HG03025 (cell line): ENCODE measurements around the gene CEP120.

Experiments
- ATAC-seq: cut with Tn5 transposase; IDR thresholded peaks from one replicate; pipeline ENCODE4 v1.9.1; 2021; ENCODE audit warnings: mild to moderate bottlenecking, moderate library complexity; ENCODE audit not compliant: unreplicated experiment, low FRiP score

The CEP120 gene

GRCh38 chr5:123304777-123305316 lies 118.4 kb downstream of the CEP120 start:
- no peak for ATAC-seq

- ATAC-seq = no peak
These were observed 119.4 kb downstream of the CEP120 start for GRCh38 chr5:123303802-123304201.

DNA sequence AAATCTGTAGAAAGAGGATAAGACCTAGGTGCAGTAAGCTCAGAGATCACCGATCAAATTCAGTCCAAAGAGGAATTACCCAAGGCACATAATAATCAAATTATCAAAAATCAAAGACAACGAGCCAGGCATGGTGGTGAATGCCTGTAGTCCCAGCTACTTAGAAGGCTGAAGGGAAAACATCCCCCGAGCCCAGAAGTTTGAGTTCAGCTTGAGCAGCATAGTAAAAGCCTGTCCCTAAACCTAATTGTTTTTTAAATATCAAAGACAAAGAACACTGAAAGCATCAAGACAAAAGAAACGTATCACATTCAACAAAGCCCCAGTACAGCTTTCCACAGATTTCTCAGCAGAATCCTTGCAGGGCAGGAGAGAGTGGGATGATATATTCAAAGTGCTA lies 122.9 kb downstream of the CEP120 start:
- no peak for ATAC-seq

- no peak for ATAC-seq
These were observed 124.1 kb downstream of the CEP120 start for GRCh38 chr5:123299136-123299535.

DNA sequence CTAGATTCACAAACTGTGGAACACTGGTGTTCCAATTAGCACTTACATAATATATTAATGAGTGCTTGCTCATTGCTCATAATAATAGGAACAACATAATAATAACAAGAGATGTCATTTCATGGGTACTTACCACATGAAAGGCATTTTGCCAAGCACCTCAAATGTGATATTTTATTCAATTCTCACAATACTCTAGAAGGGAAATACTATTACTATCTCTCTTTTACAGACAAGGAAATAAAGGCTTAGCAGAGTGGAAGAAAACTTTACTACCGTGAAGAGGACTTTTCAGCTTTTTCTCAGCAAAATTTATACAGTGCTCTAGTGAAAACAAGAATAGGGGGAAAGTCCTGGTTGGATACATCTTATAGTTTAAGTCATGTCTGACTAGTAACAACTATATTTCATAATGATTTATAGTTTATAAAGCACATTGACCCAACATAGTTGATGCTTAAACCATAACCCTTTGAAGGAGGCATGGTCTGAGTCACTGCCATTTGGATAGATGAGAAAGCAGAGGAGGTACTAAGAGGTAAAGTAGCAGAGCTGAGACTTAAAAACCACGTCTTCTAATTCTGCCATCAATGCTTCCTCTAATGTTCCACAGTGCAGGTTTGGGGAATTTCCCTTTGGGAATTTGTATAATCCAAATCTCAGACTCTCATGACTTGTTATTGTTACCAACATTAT lies 124.7 kb downstream of the CEP120 start:
- ATAC-seq = no peak

DNA sequence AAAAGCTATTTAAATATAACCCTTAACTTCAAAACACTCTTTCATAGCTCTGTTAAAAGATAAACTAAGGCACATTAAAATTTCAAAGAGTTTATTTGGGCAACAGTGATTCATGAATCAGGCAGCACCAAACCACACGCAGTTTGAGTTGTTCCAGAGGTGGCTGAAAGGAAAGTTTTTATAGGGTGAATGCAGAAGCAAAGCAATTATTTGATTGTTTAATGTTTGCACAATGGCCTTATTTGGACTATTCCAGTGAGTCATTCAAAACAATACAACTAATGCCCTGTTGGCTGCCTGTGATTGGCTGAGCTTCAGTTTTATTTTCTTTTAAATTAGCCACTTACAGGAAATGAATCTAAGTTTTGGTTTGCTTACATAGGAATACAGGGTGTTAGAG lies 125.3 kb downstream of the CEP120 start:
- ATAC-seq = no peak

GRCh38 chr5:123297198-123297831 lies 125.9 kb downstream of the CEP120 start:
- no peak for ATAC-seq
